Ovary (tissue), 3 donors: ENCODE measurements around the gene PAOX.

Experiments used
- CTCF ChIP-seq, 3 donors: fragments of 450-650 bp in 2 of 3; fragments of 200-600 bp in 1 of 3; IDR thresholded peaks; one replicate each; pipeline versions ENCODE4 v1.5.1 to v1.8.0; 2016 to 2022; ENCODE audit warnings: antibody characterized with exemption in 3 of 3, mild to moderate bottlenecking in 1 of 3
- POLR2A ChIP-seq: fragments of 450-650 bp; IDR thresholded peaks from one replicate; pipeline ENCODE4 v1.6.1; 2017; ENCODE audit warnings: antibody characterized with exemption, mild to moderate bottlenecking, moderate library complexity
- donor health status: DM: no; HTN: no; CAD: no.

GRCh38 chr10:133365461-133366129 lies 13.5 kb upstream of the PAOX start:
- TF ChIP-seq CTCF (IDR thresholded peaks at IDR 0.05): no peak
- no peak for TF ChIP-seq POLR2A
